SK-N-SH treated with all-trans-retinoic acid at 6 μM for 48 hours (cell line): ENCODE measurements around the gene SLC15A2.

ENCODE experiments used
- ATAC-seq: fragments of 200-7000 bp; cut with Tn5 transposase; 3 replicates; pipeline ENCODE4 v1.9.1; 2020; ENCODE audit warnings: mild to moderate bottlenecking, moderate library complexity
- ARNTL ChIP-seq: fragments of 450-650 bp; formaldehyde crosslinking; IDR thresholded peaks from 2 replicates; pipeline ENCODE4 v1.5.0; 2020; ENCODE audit warnings: low read depth, mild to moderate bottlenecking, moderate library complexity, borderline replicate concordance
- BACH2 ChIP-seq: fragments of 250-450 bp; sonication (Bioruptor Pico); IDR thresholded peaks from 2 replicates; pipeline ENCODE4 v1.9.0; 2021; ENCODE audit warnings: mild to moderate bottlenecking, borderline replicate concordance
- CREB5 ChIP-seq: fragments of 250-450 bp; sonication (Bioruptor Pico); IDR thresholded peaks from 2 replicates; pipeline ENCODE4 v1.5.1; 2020; ENCODE audit warnings: low read depth, mild to moderate bottlenecking, moderate library complexity
- CSDC2 ChIP-seq: fragments of 250-450 bp; sonication (Bioruptor Pico); IDR thresholded peaks from 2 replicates; pipeline ENCODE4 v1.5.0; 2020; ENCODE audit warnings: mild to moderate bottlenecking, moderate library complexity
- CSRNP3 ChIP-seq: fragments of 250-450 bp; sonication (Bioruptor Pico); IDR thresholded peaks from 2 replicates; pipeline ENCODE4 v1.5.1; 2021; ENCODE audit warnings: mild to moderate bottlenecking, moderate library complexity
- ESRRG ChIP-seq: fragments of 250-450 bp; sonication (Bioruptor Pico); IDR thresholded peaks from 2 replicates; pipeline ENCODE4 v1.6.1; 2021; ENCODE audit warnings: mild to moderate bottlenecking
- GLIS3 ChIP-seq: fragments of 250-450 bp; sonication (Bioruptor Pico); IDR thresholded peaks from 2 replicates; pipeline ENCODE4 v1.5.0; 2020; ENCODE audit warnings: mild to moderate bottlenecking, moderate library complexity
- ISL1 ChIP-seq: fragments of 250-450 bp; sonication (Bioruptor Pico); IDR thresholded peaks from 2 replicates; pipeline ENCODE4 v2.1.2; 2022; ENCODE audit warnings: mild to moderate bottlenecking, moderate library complexity
- OSR1 ChIP-seq: fragments of 250-450 bp; sonication (Bioruptor Pico); IDR thresholded peaks from 2 replicates; pipeline ENCODE4 v1.8.0; 2022; ENCODE audit warnings: moderate library complexity, mild to moderate bottlenecking, inconsistent platforms
- POU6F1 ChIP-seq: fragments of 250-450 bp; sonication (Bioruptor Pico); IDR thresholded peaks from 2 replicates; pipeline ENCODE4 v1.8.0; 2021; ENCODE audit warnings: low read depth, mild to moderate bottlenecking, moderate library complexity, borderline replicate concordance
- PPARA ChIP-seq: fragments of 250-450 bp; sonication (Bioruptor Pico); IDR thresholded peaks from 2 replicates; pipeline ENCODE4 v1.5.0; 2020; ENCODE audit warnings: mild to moderate bottlenecking, borderline replicate concordance
- RARB ChIP-seq: fragments of 250-450 bp; sonication (Bioruptor Pico); IDR thresholded peaks from 2 replicates; pipeline ENCODE4 v1.8.0; 2021; ENCODE audit warnings: mild to moderate bottlenecking, moderate library complexity
- SNAI2 ChIP-seq: fragments of 250-450 bp; sonication (Bioruptor Pico); IDR thresholded peaks from 2 replicates; pipeline ENCODE4 v1.5.0; 2020; ENCODE audit warnings: mild to moderate bottlenecking, moderate library complexity
- TCF4 ChIP-seq: fragments of 250-450 bp; sonication (Bioruptor Pico); IDR thresholded peaks from 2 replicates; pipeline ENCODE4 v1.8.0; 2021; ENCODE audit warnings: mild to moderate bottlenecking, moderate library complexity, borderline replicate concordance
- TOX ChIP-seq: fragments of 250-450 bp; sonication (Bioruptor Pico); IDR thresholded peaks from 2 replicates; pipeline ENCODE4 v1.8.0; 2021; ENCODE audit warnings: mild to moderate bottlenecking, moderate library complexity, borderline replicate concordance
- TSHZ2 ChIP-seq: fragments of 250-450 bp; sonication (Bioruptor Pico); IDR thresholded peaks from 2 replicates; pipeline ENCODE4 v1.5.0; 2020; ENCODE audit warnings: mild to moderate bottlenecking, moderate library complexity
- ZC3H10 ChIP-seq: fragments of 250-450 bp; sonication (Bioruptor Pico); IDR thresholded peaks from 2 replicates; pipeline ENCODE4 v1.5.1; 2021; ENCODE audit warnings: mild to moderate bottlenecking, moderate library complexity
- ZFP3 ChIP-seq: fragments of 250-450 bp; sonication (Bioruptor Pico); IDR thresholded peaks from 2 replicates; pipeline ENCODE4 v1.5.0; 2020; ENCODE audit warnings: mild to moderate bottlenecking, moderate library complexity
- ZFP30 ChIP-seq: fragments of 450-650 bp; formaldehyde crosslinking; IDR thresholded peaks from 2 replicates; pipeline ENCODE4 v1.5.0; 2022; ENCODE audit warnings: mild to moderate bottlenecking, moderate library complexity
- ZNF565 ChIP-seq: fragments of 450-650 bp; formaldehyde crosslinking; conservative IDR thresholded peaks from 2 replicates; pipeline ENCODE4 v1.5.0; 2020; ENCODE audit warnings: low read depth, mild to moderate bottlenecking, moderate library complexity
- ZNF70 ChIP-seq: fragments of 450-650 bp; formaldehyde crosslinking; IDR thresholded peaks from 2 replicates; pipeline ENCODE4 v1.5.0; 2020; ENCODE audit warnings: mild to moderate bottlenecking, moderate library complexity
- ZNF8 ChIP-seq: fragments of 450-650 bp; formaldehyde crosslinking; IDR thresholded peaks from 2 replicates; pipeline ENCODE4 v1.5.0; 2020; ENCODE audit warnings: mild to moderate bottlenecking, moderate library complexity

Gene SLC15A2

GRCh38 chr3:121941592-121941991 lies 47.4 kb downstream of the SLC15A2 start:
- TF ChIP-seq CSDC2 = no peak
- no peak for TF ChIP-seq GLIS3 (CRISPR knock-in tag)
- no peak for TF ChIP-seq POU6F1 (CRISPR knock-in tag)
- no peak for TF ChIP-seq CSRNP3 (CRISPR knock-in tag)
- TF ChIP-seq CREB5 (CRISPR knock-in tag) = no peak
- TF ChIP-seq ISL1 (CRISPR knock-in tag) = no peak
- TF ChIP-seq ZC3H10 (CRISPR knock-in tag) = no peak
- no peak for TF ChIP-seq ZNF8 (CRISPR knock-in tag)
- no peak for TF ChIP-seq TCF4 (CRISPR knock-in tag)
- no peak for TF ChIP-seq TOX (CRISPR knock-in tag)
- no peak for TF ChIP-seq BACH2 (CRISPR knock-in tag)
- no peak for TF ChIP-seq SNAI2 (CRISPR knock-in tag)
- TF ChIP-seq PPARA (CRISPR knock-in tag) = no peak
- TF ChIP-seq ZFP30 (CRISPR knock-in tag) = no peak
- TF ChIP-seq ESRRG (CRISPR knock-in tag) = no peak
- TF ChIP-seq ZNF70 (CRISPR knock-in tag) = no peak
- TF ChIP-seq ZFP3 (CRISPR knock-in tag) = no peak
- no peak for TF ChIP-seq ARNTL (CRISPR knock-in tag)
- no peak for TF ChIP-seq TSHZ2 (CRISPR knock-in tag)
- TF ChIP-seq OSR1 (CRISPR knock-in tag) = no peak
- TF ChIP-seq, all 23 proteins: peak for 0
- ATAC-seq = no peak

- TF ChIP-seq CSRNP3 (CRISPR knock-in tag) (no peak), CSDC2 (no peak), TCF4 (CRISPR knock-in tag) (no peak), ZNF8 (CRISPR knock-in tag) (no peak), ZNF565 (CRISPR knock-in tag) (no peak), ZC3H10 (CRISPR knock-in tag) (no peak), ZFP30 (CRISPR knock-in tag) (no peak), ZNF70 (CRISPR knock-in tag) (no peak), ZFP3 (CRISPR knock-in tag) (no peak), ARNTL (CRISPR knock-in tag) (no peak), ISL1 (CRISPR knock-in tag) (no peak), RARB (CRISPR knock-in tag) (no peak), PPARA (CRISPR knock-in tag) (no peak), OSR1 (CRISPR knock-in tag) (no peak), TSHZ2 (CRISPR knock-in tag) (no peak), CREB5 (CRISPR knock-in tag) (no peak)
- ATAC-seq = no peak
Measured at GRCh38 chr3:121942116-121942786, 48.0 kb downstream of the SLC15A2 start.
